Measurements from ENCODE around the gene MDFI.

The MDFI gene

DNA sequence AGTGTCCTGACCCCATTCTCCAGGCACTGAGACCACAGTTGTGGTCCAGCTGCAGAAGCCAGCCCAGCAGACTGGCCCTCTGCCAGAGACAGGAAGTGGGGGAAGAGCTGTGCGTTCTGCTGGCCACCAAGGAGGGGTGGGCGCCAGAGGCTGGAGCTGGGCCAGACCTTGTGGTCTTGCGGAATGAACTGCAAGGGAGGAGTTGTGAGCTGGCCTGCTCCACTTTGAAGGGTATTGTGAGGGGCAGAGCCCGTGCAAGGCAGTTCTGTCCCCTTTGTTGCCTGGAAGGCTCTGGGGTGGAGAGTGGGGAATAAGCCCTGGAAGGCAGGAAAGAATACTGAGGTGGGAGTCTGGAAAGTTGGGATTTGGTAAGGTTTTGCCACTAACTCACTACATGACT lies 3.6 kb upstream of the MDFI start:
- no peak for DNase-seq (ENCODE audit: low read depth)

DNA sequence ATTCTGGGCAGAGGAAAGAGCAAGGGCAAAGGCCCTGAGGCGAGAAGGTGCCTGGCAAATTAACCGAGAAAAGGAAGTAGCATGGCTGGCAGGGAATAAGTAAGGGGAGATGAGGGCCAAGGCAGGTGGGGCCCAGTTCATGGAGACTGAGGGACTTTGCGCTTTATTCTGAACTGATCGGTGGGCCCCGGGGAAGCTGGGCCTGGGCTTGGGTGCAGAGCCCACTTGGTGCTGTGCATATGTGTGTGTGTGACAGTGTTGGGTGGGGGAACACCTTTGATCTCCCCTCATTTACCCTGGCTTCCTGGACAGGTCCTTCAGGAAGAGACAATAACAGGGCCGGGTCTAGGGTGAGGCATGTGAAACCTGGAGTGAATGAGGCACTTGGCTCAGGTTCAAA lies 2.9 kb upstream of the MDFI start:
- no peak for DNase-seq (ENCODE audit: low read depth)

DNA sequence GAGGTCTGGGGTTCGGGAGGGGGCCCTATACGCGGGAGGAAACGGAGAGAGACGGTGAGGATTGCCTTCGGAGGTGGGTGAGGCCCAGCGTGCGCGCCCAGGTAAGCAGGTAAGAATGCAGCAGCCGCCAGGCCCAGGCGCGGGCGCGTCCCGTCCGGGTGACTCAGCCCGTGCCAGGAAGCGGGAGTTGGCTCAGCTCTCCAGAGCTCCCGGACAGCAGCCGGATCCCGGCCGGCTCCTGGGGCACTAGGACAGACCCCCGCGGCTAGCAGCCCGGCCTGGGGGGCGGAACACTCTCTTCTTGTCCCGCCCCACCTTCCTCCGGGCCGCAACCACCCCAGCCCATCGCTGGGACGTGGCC lies 1.5 kb upstream of the MDFI start:
- DNase-seq (ENCODE audit: low read depth): no peak

DNA sequence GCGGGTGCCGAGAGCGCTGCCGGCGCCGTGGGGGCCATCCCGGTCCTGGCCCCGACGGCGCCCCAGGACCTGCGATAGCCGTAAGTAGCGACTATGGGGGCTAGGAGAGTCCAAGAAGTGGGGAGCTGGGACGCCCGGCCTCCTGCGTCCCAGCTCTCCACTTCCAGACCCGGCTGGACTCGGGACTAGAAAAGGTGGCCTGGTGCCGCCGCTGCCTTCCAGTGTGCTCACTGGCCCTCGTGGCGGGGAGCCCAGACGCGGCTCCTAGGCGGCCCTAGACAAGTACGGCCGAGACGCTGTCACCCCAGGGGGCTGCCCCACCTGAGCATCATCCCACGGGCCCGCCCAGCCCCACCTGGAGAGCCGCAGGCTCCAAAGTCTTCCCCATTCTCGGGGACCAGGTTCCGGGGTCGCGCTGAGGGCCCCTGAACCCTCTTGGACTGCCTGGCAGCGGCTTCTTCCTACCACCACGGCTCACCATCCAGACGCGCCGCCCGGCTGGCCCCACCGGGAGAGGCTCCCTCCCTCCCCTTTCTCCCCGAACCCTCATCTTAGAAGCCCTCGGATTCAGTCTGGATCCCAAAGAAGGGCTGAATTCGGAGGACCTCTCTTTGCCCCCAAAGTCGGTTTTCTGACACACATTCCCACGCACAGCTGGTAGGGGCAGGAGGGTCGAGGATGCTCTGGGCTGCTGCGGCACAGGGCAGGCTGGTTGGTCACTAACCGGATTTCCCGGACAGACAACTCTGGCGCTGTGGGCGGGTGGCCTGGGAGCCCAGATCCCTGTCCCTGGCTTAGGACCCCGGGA lies 870 bp upstream of the MDFI start:
- no peak for DNase-seq (ENCODE audit: low read depth)

DNA sequence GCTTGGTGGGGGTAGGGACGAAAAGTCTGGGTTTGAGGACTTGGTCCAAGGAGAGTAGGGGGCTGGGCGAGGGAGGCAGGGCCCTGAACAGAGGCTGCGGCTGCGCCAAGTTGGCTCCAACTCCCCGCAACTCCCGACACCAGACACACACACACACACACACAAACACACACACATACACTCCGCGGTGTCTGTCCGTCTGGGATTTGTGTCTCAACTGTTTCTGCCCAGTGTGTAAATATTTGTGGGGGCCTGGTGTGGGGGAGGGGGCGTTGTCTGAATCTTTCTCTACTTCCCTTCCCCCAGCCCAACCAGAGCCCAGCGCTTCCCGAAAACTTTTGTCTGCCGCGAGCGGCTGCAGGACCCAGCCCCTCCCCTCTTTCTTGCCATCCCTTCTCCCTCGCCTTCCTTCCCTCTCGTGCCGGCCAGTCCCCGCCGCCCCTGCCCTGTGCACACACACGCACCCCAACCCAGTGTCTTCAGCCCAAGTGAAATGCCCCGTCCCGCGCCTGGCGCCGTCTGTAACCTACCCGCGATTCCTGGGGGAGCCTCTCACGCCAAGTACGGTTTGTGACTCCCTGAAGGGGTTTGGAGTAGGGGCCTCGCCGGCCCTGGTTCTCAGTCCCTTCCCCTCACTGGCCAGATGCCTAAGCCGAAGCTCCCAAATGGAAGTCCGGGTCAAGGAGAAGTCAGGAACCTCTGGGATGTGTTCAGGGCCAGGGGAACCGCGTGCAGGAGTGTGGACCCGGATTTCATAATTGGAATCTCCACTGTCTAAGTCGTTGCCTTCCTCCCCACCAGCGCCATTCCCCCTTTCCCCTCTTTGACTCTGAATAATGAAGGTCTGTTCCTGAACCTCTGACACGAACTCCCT lies 904 bp downstream of the MDFI start:
- no peak for DNase-seq (ENCODE audit: low read depth)

DNA sequence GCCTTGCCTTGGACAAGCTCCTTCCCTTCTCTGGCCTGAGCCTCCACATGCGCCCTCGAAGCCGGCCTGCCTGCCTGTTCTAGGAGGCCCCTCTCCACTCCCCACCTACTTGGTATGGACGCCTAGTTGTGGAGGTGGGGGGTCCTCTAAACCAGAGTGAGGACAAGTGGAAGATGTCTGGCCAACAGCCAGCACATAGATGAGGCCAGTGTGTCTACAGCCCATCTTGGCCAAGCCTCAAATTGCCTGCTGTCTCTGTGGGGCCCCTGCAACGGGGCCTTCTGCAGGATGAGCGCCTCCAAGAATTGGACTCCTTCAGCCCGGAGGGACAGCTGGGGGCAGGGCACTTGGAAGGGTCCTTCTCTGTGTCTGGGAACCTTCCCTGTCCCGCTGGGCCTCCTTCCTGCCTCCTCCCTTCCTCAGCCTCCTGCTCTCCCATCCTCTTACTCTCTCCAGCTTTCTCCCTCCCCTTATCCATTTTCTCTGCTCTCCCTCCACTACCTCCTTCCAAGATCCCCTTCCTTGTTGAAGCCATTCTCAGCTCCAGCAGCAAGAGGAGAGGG lies 1.6 kb downstream of the MDFI start:
- no peak for DNase-seq (ENCODE audit: low read depth)

DNA sequence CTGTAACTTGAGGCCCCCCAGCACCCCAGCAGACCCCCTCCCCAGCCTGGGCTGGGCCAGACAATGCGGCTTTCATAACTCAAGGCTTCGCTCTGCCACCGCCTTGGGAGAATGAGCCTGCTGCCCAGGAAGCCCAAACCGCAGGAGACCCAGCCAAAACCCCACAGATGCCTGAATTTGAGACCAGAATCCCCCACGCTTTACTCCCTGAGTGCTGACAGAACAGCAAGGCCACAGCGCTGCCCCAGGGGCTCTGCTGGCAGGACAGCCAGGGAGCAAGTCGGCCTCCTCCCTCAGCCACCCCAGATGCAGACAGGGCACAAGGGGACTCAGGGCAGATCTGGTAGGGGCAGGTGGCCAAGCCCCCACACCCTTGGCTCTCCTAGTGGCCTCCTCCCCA lies 2.2 kb downstream of the MDFI start:
- DNase-seq (ENCODE audit: low read depth): no peak

DNA sequence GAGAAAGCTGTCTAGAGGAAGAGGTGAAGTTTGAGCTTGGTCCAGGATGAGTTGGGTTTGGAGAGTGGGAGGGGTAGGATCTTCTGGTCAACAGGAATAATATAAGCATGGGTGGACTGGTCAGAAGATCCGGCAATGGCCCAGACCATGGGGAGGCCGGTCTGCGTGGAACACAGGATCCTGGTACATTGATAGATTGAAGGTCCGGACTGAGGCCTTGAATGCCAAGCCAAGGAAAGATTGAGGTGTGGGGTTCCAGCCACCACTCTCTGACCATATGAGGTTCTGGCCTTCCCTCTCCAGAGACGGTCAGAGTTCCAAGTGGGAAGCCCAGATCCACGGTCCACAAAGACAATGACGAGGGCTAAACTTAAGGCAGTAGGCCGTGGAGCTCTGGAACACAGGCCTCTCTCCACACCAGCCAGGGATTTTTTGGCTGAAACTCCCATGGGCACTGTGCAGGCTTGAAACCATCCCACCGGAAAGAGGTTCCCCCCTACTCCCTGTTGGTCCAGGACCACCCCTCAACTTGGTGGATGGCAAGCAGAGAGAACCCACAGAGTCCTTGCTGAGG lies 3.2 kb downstream of the MDFI start:
- DNase-seq (ENCODE audit: low read depth): no peak

DNA sequence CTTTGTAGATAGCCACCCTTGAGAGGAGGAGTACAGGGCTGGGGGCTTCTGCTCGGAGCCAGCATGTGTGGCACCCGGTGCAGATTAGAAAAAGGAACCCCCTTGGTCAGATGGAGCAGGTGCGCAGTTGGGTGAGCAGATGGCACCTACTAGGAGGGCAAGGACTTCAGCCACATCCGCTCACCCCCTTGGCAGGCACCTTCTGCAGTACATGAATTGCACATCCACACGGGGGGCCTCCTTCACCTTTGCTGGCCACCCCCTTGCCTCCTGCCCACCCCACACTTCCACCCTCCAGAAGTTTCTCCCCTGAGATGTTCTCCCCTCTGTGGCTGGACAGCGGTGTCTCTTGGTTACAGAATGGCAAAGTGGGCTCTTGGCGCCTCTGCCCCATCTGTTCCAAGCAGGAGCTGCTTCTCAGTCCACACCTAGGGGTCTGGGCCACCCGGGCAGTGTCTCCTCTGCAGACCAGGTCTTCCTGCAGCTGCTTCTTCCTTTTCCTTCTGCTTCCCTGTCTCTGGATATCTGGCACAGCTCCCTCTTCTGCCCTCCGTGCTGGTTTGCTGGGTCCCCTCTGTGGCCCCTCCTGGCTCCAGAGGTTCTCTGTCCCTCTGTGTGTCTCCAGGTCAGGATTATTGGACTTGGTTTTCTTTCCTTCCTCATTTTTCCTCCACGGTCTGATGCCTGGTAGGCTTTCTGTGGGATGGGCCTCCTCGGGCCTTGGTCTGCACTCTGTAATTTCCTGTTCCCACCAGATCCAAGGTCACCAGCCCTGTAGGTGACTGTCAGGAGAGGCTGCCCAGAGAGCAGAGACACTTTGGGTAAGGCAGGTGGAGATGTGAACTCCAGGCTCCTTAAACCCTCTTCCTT lies 4.1 kb downstream of the MDFI start:
- no peak for DNase-seq (ENCODE audit: low read depth)

DNA sequence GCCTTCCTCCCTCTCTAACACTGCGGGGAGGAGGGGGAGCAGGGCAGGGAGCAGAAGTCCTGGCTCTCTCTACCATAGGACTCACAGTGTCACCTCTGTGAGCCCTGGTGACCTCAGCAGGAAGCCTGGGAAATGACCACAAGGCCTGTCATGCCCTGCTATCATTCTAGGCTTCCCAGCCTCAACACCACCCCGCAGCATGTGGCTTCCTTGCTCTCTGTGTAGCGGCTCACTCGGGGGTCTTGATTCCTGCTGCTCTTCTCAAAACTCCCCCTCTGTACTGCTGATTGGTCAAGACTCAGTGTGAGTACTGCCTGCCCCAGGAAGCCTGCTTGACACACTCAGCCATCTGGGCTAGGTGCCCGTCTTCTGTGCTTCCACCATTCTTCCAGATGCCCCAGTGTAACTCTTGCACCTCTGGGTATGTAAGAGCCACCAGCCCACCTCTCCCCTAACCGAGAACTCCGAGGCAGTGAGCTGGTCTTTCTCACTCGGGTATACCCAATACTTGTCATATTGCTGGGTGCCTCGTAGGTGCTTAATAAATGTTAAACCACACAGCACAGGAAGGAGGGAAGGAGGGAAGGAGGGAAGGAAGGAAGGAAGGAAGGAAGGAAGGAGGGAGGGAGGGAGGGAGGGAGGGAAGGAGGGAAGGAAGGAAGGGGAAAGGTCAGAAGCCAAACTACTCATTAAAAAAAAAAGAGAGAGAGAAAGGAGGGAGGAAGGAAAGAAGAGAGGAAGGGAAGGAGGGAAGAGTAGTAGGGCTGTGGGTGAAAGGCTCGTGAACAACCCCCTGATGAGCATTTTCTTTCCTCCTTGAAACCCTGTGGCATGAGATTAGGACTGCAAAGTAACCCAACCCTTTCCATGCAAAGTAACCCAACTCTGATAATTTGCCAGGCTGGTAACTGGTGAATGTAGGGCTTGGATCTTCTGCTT lies 5.0 kb downstream of the MDFI start:
- DNase-seq (ENCODE audit: low read depth): no peak

DNA sequence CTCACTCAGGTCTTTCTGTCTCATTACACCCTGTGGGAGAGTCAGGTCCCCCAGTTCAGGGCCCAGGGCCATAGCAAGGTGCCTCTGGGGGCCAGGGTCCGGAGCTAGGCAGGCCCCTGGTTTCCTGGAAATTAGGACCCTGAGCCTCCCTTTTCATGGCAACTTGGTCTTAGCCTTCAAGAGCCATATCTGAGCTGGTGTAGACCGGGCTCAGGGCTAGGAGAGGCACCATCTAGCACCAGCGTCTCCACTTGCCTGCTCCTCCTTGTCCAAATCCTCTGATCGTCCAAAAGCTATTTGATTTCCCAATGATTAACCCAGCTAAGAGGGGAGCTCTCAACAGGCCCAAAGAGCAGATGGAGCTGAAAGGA lies 5.6 kb downstream of the MDFI start:
- DNase-seq (ENCODE audit: low read depth): no peak

DNA sequence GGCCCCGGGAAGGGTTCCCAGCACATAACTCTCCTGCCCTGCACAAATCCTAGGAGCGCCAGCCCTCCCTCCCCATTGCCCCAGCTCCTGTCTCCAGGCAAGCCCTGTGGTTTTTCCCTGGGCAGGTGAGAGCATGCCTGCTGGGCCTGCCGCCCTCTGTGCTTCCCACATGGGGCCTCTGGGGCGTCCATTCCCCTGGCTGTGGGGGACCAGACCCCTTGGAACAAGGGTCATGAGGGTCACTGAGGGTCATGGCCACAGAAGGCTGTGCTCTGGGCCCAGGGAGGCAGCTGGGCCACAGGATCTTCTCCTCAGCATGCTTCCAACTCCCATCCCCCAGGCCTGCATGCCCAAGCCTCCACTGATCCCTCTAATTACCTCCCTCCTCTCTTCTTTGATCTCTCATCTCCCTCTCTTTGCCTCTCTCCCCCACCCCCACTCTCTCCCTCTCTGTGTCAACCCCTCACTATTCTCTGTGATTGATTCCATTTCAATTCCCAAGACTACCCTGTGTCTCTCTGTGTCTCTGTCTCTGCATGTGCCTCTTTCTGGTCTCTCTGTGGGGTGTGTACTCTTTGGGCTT lies 6.1 kb downstream of the MDFI start:
- DNase-seq (ENCODE audit: low read depth): no peak

DNA sequence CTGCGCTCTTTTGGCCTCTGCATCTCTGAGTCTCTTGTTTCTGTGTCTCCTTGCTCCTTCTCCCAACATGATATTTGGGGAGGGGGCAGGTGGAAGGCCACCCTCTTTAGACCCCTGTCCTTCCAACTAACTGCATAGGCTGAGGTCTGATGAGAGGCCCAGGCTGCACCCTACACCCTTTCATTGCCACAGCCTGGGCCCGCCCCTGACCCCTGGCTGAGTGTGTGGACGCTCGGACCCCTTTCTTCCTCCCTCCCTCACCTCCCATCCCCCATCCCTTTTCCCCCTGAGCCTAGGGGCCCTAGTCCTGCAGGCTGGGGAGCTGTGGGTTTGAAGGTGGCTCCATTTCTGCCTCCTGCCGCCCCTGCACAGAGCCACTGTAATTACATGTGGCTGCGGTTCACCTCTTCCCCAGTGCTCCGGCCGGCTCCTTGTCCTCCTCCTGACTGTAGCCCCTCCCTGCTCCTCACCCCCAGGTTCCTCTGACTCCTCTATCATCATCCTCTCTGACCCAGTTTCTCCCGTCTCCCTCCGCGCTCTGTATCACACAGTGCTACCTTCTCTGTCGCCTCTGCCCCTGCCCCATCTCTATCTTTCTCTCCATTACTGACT lies 6.8 kb downstream of the MDFI start:
- no peak for DNase-seq (ENCODE audit: low read depth)

DNA sequence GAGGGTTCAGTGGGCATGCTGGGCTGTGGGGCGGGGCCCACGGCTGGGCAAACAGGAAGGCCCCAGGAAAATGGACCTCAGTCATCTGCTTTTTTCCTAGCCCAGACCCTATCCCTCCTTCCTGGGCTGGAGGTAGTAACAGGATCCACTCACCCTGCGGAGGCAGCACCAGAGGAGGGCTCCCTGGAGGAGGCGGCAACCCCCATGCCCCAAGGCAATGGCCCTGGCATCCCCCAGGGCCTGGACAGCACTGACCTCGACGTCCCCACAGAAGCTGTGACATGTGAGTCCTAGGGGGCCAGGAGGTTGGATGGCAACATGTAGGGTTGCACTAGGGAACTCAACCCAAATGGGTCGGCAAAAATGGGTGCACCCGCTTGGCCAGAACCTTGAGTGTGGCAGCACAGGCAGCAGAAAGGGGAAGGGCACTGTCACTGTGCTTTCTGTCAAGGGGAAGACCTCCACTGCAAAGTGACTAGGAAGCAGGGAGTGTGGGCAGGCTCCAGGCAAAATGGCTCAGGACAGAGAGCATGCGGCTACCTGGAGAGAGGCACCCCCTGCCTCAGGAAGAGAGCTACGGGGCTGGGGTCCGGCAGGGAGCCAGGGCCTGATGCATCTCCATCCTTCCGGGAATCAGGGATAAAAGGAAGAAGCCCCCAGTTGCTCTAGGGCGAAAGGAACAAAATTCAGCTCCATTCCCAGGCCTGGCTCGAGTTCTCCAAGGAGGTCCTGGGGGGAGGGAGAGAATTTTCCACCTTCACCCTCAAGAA lies 7.9 kb downstream of the MDFI start:
- no peak for DNase-seq (ENCODE audit: low read depth)

DNA sequence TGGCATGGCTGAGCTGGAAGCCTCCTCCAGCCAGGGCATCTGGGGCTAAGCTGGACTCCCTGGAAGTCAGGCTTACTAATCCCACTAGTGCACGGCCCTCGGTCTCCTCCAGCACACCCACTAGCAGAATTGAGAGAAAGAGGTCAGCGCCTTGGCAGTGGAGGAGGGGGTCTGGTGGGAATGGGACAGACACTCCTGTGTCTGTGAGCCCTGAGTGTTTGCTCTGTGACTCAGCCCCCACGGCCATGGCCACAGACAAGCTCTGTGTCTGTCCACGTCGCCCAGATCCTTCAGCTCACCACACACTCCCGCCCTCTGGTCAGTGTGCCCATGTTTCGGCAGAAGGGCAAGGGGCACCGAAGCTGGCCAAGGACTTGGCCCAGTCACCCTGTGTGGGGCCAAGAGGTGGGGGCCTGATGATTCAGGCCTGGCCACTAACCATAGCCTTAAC lies 8.8 kb downstream of the MDFI start:
- no peak for DNase-seq (ENCODE audit: low read depth)

DNA sequence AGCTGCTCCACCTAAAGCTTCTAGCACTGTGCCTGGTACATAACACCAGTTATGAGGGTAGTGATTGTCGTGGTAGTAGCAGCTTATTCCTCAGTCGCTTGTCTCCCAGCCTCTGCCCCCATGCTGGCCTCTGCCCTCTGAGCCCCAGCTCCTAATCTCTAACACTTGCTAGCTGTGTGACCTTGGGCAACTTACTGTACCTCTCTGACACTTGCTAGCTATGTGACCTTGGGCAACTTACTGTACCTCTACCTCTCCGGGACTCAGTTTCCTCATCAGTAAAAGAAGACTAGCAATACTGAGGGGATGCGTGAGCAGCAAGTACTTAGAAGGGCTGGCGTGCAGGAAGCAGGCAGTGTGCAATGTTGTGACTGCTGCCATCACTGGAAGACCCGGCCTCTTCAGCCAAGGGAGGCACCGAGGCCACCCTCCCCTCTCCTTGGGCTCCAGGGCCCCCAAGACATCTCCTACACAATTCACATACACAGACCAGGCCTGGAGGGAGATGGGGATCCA lies 9.9 kb downstream of the MDFI start:
- DNase-seq (ENCODE audit: low read depth): no peak

DNA sequence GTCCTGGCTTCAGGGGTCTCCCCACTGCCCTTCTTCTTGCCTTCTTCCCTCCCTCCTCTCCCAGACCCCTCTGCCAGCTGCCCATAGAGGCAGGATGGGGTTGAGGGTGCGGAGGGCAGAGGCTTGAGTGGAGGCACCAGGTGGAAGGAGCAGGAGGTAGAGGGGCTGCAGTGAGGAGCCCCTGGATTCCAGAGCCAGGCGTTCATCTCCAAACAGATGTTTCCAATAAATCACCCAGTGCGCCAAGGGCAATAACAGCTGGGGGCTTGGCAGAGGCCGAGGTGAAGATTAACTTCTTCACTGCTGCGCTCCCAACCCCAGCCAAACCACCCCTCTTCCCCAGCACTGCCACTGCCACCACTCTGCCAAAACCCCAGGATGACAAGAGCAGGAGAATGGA lies 10.7 kb downstream of the MDFI start:
- no peak for DNase-seq (ENCODE audit: low read depth)

DNA sequence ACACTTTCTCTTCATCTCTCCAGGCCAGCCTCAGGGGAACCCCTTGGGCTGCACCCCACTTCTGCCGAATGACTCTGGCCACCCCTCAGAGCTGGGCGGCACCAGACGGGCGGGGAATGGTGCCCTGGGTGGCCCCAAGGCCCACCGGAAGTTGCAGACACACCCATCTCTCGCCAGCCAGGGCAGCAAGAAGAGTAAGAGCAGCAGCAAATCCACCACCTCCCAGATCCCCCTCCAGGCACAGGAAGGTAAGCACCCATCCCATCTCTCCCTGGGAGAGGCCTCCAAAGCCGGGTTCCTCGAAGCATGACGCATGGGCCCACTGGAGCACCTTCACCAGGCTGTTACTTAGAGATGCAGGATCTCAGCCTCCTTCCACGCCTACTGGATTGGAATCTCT lies 11.3 kb downstream of the MDFI start:
- no peak for DNase-seq (ENCODE audit: low read depth)

DNA sequence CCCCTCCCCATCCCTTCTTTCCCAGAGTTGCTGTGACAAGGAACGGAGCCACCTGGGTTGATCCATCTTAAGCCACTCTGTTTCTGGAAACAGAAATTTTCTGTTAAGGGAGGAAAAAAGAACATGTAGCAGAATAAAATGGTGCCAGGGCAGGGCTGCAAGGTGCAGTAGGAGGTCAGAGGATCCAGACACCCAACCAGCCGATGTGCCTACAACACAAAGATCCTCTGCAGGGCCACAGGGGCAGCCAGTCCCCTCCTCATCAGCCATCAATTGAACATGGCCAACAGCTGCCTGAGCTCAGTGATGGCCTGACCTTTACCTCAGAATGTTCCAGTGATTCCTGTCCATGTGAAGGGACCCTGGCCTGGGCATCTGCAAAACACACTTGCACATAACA lies 11.9 kb downstream of the MDFI start:
- no peak for DNase-seq (ENCODE audit: low read depth)
